ENCODE data around the gene PIGK.
"Not testable (repeated sequence)": the region's sequence is repeated elsewhere in the genome, so short reads cannot be mapped to it uniquely, and the experiment has no call there.

Gene PIGK

DNA sequence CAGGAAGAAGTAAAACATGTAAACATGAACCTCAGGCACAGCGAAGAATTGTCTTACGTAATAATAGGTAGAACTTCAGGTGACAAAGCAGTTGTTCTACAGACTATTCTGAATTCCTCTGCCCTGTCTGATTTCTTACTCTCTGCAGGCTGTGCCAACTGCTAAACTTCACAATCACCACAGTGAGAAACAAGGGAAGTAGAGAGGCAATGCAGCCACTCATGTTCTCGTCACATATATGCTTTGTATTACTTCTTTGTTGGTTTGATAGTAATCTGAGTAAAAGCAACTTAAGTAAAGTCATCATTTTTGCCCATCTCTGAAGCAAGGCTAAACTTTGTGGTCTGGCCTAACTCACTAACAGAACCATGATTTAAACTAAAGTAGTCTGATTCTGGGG is 21.9 kb downstream of the PIGK start:
- in situ Hi-C loops (cut with HindIII; ENCODE audit: low sequenced_read_pairs) = no loop called here

DNA sequence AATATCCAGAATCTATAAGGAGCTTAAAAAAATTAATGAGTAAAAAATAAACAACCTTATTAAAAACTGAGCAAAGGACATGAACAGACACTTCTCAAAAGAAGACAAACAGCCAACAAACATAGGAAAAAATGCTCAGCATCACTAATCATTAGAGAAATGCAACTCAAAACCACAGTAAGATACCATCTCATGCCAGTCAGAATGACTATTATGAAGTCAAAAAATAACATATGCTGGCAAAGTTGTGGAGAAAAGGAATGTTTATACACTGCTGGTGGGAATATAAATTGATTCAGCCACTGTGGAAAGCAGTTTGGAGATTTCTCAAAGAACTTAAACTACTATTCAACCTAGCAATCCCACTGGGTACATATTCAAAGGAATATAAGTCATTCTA is 25.3 kb downstream of the PIGK start:
- in situ Hi-C loops (cut with HindIII; ENCODE audit: low sequenced_read_pairs) = no loop called here

DNA sequence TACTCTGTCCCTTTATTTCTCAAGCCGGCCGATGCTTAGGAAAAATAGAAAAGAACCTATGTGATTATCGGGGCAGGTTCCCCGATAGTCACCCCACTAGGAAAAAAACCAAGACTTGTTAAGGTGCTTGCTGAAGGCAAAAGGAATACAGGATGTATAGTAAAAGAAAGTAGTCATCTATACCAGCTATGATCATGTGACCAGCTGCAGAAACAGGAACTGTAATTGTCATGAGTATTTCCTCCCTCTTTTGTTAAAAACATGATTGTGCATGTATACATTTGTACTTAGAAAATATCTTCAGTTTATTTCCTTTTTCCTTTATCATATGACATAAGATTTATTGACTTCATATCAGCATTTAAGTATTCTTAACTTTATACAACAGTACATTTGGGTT is 30.5 kb downstream of the PIGK start:
- in situ Hi-C loops (cut with HindIII; ENCODE audit: low sequenced_read_pairs) = no loop called here

DNA sequence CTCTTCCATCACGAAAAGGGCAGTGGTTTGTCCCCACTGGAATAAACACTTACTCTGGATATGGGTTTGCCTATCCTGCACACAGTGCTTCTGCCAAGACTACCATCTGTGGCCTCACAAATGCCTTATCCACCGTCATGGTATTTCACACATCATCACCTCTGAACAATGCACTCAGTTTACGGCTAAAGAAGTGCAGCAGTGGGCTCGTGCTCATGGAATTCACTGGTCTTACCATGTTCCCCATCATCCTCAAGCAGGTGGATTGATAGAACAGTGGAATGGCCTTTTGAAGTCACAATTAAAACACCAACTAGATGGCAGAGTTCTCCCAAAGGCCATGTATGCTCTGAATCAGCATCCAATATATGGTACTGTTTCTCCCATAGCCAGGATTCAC is 32.3 kb downstream of the PIGK start:
- in situ Hi-C loops (cut with HindIII; ENCODE audit: low sequenced_read_pairs) = not testable (repeated sequence)

DNA sequence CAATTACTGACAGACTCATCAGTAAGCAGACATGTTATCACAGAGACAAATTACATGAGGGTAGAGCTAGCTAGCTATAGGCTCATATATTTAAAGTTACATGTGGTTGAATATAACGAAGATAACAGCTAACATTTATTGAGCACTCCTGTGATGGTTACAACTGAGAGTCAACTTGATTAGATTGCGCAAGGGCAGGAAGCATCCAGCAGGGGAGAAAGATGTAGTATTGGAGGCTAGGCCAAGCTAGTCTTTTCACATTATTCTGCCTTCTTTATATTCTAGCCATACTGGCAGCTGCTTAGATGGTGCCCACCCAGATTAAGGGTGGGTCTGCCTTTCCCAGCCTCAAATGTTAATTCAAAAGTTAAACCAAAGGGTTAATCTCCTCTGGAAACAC is 37.1 kb downstream of the PIGK start:
- in situ Hi-C loops (cut with HindIII; ENCODE audit: low sequenced_read_pairs) = no loop called here

DNA sequence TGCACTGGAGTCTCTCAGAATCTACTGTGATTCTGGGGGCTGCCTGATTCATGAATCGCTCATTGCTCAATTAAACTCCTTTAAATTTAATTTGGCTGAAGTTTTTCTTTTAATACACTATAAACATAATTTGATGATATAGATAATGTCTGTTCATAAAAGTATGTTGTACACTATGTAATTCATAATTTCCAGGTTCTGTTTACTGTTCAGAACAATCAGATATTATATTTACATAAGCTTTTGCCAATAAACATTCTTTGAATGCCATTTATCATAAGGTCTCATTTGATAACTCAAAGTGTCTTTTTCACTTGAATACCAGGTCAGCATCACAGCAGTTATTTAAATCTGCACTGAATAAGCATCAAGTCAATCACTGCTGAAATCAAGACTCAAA is 39.6 kb downstream of the PIGK start:
- in situ Hi-C loops (cut with HindIII; ENCODE audit: low sequenced_read_pairs) = no loop called here

DNA sequence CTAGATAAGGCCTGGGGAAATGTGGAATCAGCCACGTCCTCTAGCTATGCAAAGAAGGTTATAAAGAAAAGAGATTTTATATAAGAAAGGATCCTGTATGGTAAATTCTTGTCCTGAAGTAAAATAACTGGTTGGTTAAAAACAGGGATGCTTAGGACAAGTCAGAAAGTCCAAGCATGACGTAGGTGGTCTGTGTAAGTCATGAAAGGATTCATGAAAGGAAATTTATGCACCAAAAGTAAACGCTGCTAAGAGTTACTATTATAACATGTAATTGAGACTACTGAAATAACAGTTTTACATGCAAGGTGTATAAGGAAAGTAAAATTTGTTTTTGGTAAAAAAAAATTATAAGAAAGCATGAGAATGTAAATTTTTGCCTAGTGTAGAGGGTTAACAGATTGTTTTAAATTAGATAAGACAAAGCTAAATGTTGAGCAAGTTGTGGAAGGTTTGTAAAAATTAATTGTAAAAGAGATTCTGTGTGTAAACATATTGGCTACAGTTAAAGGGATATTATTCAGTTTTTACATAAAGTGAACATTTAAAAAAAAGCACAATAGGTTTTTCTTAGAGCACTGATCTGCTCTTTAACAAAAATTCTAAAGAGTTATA is 43.9 kb downstream of the PIGK start:
- in situ Hi-C loops (cut with HindIII; ENCODE audit: low sequenced_read_pairs) = no loop called here

DNA sequence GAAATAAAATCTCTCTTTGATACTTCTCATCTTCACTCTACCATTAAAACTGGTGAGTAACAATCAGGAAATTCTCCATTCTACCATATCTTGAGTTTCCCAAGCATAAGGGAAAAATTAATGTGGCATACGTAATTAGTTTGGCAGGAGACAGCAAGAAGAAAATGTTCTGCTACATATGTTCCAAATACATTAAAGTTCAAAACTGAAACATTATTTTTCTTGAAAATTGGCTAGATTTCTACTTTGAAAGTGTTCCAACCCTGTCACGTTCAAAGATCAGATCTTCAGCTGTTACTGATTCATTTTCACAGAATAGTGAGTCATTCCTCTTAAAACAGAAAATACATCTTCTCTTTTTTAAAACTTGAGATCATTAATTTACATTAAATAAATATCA is 48.5 kb downstream of the PIGK start:
- in situ Hi-C loops (cut with HindIII; ENCODE audit: low sequenced_read_pairs) = no loop called here

DNA sequence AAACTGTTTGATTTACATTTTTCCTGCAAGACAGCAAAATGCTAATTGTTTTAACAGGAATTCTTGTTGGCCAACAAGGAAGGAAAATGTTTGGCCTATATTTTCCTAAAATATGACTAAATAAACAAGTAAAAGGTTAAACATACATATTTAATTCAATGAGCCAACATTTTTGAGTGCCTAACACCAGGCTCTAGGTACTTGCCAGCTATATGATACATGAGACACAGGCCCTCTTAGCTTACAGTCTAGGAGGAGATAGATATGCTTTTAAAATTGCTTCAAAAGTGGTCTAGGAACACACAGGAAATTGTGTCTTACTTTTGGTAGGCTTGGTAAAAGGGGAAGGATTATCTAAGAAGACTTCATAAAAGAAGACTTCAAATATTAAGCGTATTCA is 50.9 kb downstream of the PIGK start:
- in situ Hi-C loops (cut with HindIII; ENCODE audit: low sequenced_read_pairs) = no loop called here

DNA sequence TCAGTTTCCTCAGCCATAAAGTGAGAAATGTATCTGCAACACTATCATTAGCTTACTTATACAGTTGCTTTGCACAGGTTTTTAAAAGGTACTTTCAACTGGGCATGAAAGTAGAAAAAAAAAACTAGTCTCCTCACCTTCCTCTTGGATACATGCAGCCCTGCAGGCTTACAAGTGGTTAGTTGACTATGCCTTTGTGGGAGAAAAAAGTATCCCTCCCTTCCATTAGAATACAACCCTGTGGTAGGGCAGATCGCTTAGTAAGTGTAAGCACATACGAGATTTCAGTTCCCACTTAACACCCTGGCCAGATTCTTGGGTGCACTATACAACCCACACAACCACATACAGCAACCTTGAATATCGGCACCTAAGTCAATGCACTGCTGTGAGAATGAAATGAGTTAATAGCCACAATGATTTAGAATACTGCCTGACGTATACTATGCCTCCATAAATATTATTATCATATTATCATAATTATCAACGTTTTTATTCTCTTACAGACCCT is 54.7 kb downstream of the PIGK start:
- in situ Hi-C loops (cut with HindIII; ENCODE audit: low sequenced_read_pairs) = no loop called here

DNA sequence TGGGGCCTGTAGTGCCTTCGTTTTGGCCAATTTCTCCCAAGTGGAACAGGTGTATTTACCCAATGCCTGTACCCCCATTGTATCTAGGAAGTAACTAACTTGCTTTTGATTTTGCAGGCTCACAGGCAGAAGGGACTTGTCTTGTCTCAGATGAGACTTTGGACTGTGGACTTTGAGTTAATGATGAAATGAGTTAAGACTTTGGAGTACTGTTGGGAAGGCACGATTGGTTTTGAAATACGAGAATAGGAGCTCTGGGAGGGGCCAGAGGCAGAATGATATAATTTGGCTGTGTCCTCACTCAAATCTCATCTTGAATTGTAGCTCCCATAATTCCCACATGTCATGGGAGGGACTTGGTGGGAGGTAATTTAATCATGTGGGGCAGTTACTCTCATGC is 59.5 kb downstream of the PIGK start:
- in situ Hi-C loops (cut with HindIII; ENCODE audit: low sequenced_read_pairs) = not testable (repeated sequence)

DNA sequence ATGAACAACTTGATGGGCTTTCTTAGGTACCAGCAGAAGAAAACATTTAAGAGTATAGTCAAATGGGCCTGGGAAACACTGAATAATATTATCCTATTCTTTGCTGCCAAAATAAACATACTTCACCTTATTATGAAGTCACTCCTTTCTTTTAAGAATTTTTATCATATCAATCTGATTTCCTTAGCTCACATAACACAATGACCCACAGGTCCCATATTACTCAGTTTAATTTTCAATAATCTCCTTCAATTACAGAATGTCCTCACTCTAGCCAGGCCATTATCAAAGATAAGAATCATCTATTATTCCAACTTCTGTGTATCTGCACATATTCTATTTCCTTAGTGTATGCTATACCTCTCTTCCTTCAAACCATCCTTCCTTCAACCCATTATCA is 63.0 kb downstream of the PIGK start:
- in situ Hi-C loops (cut with HindIII; ENCODE audit: low sequenced_read_pairs) = no loop called here

DNA sequence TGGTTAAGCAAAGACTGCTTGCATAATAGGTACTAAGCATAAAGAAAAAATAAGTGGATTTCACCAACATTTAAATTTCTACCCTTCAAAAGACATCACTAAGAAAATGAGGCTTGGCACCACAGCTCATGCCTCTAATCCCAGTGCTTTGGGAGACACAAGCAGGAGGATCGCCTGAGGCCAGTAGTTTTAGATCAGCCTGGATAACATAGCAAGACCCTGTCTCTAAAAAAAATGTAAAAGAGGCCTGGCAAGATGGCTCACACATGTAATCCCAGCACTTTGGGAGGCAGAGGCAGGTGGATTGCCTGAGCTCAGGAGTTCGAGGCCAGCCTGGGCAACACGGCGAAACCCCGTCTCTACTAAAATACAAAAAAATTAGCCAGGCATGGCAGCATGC is 73.0 kb downstream of the PIGK start:
- in situ Hi-C loops (cut with HindIII; ENCODE audit: low sequenced_read_pairs) = no loop called here

DNA sequence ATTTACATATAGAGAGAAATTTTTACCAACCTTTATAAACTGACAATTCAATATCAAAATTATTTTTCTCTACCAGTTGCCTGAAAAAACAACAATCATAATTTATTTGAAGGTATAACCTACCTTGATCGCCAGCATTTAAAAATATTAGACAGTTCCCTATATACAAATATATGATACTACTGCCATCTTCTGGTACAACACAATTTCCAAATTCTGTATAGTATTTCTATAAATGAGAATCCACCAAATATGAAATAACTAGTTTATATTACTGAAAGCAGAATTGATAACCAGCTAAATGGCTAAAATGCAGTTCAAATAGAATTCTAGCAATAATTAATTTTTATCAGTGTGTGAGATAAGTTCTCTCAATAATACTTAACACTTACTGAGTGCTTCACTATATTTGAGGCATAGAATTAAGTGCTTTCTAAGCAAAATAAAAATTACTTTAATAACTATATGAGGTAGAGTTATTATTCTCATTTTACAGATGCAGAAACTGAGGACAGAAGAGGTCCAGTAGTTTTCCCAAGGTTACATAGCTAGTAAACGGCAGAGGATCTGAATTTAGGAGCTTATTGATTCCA is 75.6 kb downstream of the PIGK start:
- in situ Hi-C loops (cut with HindIII; ENCODE audit: low sequenced_read_pairs) = no loop called here

DNA sequence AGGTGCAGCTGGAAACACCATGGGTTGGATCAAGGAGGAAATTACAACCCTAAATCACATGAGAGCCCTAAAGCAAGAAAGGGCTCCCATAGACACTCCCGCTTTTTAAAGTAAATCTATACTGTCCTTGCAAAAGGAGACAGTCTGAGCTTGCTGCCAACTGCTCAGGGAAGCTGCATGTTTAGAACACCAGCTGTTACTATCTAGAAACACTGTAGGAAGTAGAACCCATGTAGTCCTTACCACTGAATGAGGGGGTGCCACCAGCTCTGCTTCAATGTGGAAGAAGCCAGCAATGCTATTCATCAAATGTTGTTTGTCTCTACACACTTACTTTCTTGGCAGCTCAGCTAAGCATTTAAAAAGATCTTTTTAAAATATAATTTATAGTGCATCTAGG is 79.8 kb downstream of the PIGK start:
- in situ Hi-C loops (cut with HindIII; ENCODE audit: low sequenced_read_pairs) = no loop called here

DNA sequence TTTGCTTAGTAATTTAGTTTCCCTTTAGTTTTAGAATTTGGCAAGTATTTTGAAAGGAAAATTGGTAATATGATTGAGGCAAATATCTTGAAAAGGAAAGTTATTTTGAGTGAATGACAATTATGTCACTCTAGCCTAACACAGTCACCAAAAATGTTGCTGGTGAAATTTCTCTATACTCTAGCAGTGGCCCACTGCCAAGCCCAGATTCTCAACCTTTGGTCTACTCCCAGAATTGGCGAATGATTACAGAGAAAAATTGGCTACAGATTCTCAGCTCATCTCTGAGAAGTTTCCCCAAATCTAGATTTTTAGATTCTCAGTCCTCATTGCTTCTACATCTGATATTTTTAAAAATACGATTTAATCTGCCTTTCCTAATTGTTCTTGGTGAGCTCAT is 84.9 kb downstream of the PIGK start:
- in situ Hi-C loops (cut with HindIII; ENCODE audit: low sequenced_read_pairs) = no loop called here

DNA sequence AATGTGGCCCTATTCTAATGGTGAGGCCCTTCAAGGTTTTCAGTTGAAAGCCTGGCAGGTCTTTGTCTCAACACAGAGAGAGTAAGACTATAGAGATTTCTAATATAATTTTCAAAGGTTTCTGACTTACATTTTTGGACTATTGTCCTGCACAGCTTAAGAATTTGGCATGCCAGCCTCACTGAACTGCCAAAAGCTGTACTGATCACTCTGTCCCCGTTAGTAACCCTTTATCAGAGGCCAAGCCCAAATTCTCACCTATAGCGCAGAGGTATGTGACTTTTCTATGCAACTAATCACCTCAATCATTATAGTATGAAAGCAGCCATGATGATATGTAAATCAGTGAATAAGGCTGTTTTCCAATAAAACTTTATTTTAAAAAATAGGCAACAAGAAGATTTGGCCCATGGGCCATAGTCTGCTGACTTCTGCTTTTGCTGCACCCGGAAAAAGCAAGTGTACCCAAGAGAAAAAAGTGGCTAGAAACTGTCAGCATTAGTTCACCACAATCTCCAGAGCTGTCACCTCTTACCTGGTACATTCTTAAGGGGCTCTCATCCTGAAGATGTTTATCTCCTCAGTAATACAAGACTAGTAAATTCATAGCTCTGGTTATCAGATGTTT is 85.4 kb downstream of the PIGK start:
- in situ Hi-C loops (cut with HindIII; ENCODE audit: low sequenced_read_pairs) = no loop called here

DNA sequence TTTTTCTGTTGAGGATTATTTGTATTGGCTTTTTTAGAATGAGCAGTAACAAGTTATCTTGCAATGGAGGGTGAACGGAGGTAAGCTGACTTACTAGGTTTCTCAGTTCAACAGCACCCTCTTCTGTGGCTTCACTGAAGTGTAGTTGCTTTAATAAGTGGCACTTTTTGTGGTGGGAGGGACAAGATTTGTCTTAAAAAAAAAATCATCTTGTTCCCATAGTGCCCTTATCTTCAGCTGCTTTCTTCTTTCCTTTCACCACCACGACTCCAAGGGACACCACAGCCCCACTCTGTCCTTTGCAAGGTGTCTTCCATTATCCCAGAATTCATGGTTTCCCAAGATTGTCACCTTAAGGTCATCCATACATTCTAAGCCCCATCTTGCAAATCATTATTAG is 92.9 kb downstream of the PIGK start:
- in situ Hi-C loops (cut with HindIII; ENCODE audit: low sequenced_read_pairs) = no loop called here

DNA sequence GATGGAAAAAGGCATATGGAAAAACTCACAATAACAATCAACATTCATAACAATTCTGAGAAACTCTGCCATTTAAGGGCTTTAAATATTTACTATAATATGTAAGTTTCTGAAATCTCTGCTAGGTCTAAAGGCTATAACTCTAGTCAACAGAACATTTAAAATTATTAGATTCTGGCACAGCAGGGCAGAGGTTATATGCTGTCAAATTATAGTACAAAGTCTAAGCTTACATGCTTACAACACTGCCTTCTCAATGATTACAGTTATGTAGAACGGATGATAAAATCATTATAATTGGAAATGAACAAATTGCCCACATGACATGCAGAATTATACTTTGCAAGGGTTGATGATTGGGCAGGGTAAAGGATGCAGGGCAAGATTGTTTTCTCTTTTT is 97.7 kb downstream of the PIGK start:
- in situ Hi-C loops (cut with HindIII; ENCODE audit: low sequenced_read_pairs) = no loop called here

DNA sequence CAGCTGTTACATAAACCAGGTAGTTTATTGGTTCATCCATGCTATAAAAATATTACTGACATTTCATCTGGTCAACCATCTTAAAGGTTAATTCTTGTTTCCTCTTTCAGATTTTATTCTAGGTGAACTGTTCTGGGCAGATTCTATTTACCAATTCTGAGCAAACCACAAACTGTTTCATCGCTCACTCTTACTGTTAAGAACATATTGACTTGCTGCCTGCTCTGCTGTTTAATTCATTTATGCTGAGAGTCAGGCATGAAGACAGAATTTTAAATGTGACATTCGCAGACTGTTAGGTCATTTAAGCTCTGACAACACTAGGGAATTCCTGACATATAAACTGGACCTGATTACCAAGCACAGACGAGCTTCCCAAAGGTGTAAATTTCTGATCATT is 98.3 kb downstream of the PIGK start:
- in situ Hi-C loops (cut with HindIII; ENCODE audit: low sequenced_read_pairs) = no loop called here

DNA sequence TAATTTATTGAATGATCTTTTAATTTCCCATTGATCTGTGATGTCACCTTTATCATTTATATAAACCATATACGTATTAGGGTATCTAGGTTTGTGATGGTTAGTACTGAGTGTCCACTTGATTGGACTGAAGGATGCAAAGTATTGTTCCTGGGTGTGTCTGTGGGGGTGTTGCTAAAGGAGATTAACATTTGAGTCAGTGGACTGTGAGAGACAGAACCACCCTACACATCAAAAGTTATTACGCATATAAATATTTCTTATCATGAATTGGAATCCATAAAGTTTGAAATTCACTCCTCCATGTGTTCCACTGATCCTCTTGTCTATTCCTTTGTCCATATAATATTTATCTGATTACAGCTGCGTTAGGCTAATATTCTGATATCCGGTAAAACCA is 100.5 kb downstream of the PIGK start:
- in situ Hi-C loops (cut with HindIII; ENCODE audit: low sequenced_read_pairs) = no loop called here

DNA sequence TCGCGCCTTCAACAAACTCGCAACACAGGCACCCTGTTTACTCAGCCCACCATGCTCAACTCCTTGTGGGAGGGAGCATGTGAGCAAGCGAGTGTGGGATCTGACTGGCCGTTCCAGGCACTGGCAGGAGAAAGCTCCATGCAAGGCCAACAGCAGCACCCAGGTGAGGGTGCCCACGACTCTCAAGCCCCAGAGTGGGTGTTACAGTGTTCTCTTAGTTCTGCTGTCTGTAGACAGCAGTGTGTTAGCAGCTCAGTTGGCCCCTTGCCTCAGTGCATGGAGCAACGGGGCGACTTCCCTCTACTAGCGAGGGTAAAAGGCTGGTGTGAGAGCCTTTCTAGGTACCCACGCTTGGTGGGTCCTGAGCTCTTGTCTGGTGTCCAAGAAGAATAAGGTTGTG is 114.6 kb downstream of the PIGK start:
- in situ Hi-C loops (cut with HindIII; ENCODE audit: low sequenced_read_pairs) = no loop called here

DNA sequence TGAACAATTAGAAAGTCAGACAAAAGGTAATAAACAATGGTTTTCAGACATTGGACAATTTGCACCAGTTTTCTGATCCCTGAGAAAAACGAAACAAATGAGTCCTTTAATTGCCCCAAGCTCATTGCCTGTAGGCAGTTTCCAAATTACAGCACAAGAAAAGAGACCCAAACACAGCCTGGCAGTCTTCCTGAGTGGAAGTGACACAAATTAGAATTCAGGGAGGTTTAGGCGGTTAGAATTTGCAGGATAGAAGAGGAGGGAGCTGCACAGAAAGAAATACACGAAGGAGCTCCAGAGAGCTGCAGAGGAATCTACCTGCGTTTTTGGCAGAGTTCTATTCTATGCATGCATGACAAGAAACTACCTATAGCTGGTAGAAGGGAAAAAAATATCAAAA is 115.7 kb downstream of the PIGK start:
- in situ Hi-C loops (cut with HindIII; ENCODE audit: low sequenced_read_pairs) = no loop called here

All from DLD1 (cell line).